PC-9 (cell line): ENCODE measurements around the gene SMIM27.

ENCODE experiments used
- EZH2 ChIP-seq: fragments of 200-600 bp; sonication (generic); IDR thresholded peaks from 2 replicates; pipeline ENCODE4 v1.8.0; 2017; ENCODE audit warnings: antibody characterized with exemption, low read depth
- TF ChIP-seq, protein P1 (sequence below): fragments of 200-600 bp; sonication (generic); conservative IDR thresholded peaks from 2 replicates; pipeline ENCODE4 v1.6.1; 2017; ENCODE audit warnings: mixed run types, antibody characterized with exemption, mild to moderate bottlenecking, moderate library complexity

DNA sequence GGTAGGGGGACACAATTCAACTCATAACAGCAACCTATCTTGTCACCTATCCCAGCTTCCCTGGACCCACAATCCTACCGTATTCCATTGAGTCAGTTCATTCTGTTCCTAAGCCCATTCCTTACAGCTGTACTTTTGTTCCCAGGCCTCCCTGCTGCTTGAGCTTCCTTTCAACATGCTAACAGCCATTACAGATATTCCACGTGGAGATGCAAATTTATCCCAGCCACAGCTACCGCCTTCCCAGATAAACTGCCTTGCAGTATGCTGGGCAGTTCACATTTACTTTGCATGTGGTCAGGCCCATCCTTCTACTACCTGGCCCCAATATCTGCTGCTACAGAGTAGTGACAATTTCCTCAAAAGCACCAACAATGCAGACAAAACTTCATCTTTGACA, 49.1 kb upstream of the SMIM27 start:
- TF ChIP-seq, protein P1, sequence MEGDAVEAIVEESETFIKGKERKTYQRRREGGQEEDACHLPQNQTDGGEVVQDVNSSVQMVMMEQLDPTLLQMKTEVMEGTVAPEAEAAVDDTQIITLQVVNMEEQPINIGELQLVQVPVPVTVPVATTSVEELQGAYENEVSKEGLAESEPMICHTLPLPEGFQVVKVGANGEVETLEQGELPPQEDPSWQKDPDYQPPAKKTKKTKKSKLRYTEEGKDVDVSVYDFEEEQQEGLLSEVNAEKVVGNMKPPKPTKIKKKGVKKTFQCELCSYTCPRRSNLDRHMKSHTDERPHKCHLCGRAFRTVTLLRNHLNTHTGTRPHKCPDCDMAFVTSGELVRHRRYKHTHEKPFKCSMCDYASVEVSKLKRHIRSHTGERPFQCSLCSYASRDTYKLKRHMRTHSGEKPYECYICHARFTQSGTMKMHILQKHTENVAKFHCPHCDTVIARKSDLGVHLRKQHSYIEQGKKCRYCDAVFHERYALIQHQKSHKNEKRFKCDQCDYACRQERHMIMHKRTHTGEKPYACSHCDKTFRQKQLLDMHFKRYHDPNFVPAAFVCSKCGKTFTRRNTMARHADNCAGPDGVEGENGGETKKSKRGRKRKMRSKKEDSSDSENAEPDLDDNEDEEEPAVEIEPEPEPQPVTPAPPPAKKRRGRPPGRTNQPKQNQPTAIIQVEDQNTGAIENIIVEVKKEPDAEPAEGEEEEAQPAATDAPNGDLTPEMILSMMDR: no peak
- no peak for TF ChIP-seq EZH2
